ENCODE measurements around the gene KCNAB3.

The KCNAB3 gene

DNA sequence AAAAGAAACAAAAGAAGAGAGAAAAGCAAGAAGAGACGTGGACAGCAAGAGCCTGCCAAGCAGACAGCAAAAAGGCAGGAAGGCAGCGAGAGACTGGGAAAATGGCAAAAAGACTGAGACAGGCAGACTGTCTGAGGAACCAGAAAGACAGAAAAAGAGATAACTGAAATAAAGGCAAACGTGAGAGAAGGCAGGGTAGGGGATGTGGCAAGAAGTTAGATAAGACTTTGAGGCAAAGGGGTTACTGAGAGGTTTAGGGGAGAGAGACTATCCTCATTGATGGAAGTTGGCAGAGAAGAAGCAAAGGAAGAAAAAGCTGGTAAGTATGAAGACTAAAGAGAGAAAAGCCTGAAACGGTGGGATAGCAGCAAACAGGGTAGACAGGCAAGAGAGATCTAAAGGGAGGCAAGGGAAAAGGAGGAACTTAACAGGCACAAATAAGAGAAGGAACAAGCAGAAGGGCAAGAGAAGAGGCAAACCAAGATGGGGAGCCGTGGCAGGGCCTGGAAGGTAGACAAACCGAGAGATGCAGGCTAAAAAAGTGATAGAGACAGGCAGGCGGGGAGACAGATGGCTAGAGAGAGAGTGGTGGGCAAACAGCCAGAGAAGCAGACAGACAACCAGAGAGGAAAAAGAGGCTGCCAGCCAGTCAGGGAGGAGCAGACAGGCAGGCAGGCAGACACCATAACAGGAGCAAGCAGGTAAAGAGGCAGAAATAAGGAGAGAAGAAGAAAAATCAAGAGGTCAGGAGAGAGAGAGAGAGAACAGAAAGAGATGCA is 48.2 kb downstream of the KCNAB3 start:
- no peak for DNase-seq (ENCODE audit: extremely low read depth in 1 of 2, low read depth in 1 of 2)

DNA sequence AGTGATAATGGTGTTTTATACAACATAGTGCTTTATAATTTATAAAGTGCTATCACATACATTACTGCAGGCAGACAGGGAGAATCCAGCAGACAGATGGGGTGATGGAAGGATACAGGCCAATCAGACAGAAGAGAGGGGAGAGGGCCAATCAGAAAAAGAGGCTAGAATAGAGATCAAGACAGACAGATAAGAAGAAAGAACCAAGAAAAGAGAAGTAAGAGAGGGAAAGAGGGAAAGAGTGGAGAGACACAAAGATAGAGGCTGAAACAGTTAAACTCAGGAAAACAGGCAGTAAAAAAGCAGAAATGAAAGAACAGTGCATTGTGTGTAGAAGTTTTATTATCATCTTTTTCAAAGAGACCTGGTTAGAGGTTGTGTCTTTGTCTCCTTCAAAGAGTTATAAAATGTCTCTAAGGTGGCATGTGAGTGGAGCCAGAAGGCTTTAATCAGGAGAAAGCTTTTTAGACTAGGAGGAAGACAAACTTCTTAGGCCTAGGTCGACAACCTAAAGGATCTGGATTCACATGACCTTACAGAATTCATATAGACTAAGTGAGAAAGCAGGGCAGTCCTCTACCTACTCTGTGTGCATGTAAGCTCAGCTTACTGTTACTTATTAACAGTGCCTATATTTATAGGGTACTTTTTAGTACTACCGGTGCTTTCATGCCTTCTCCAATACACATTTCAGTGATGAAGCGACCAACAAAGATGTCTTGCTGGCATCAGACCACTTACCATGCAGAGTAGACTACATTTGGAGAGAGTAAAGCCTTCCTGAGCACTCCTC is 49.4 kb downstream of the KCNAB3 start:
- no peak for DNase-seq (ENCODE audit: extremely low read depth in 1 of 2, low read depth in 1 of 2)

DNA sequence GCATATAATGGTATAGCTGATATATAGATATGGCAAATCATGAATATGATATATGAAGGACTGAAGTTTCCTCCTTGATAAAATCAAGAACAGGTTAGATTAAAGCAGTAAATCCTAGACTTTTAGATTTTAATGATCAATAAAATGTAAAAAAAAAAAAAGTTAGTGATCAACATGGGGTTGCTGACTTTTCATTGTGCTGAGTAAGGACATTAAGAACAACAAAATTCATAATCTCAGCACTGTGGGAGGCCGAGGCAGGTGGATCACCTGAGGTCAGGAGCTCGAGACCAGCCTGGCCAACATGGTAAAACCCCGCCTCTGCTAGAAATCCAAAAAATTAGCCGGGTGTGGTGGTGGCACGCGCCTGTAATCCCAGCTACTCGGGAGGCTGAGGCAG is 51.4 kb downstream of the KCNAB3 start:
- DNase-seq (ENCODE audit: extremely low read depth in 1 of 2, low read depth in 1 of 2): no peak

DNA sequence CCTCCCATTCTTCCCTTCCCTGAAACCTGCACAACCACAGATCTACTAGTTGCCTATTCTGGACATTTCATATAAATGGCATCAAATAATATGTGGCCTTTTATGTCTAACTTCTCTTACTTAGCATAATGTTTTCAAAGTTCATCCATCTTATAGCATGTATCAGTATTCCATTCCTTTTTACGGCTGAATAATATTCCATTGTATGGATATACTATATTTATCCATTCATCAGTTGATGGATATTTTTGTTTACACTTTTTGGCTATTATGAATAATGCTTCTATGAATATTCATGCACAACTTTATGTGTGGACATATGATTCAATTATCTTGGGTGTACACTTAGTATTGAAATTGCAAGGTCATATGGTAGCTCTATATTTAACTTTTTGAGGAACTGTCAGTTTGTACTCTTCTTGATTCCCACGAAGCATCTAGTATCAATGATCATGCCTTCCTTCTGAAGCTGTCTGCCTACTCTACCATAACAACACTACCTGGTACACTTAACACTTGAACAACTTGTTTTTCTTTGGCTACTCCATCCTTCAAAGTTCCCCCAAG is 53.8 kb downstream of the KCNAB3 start:
- DNase-seq (ENCODE audit: extremely low read depth in 1 of 2, low read depth in 1 of 2): no peak

DNA sequence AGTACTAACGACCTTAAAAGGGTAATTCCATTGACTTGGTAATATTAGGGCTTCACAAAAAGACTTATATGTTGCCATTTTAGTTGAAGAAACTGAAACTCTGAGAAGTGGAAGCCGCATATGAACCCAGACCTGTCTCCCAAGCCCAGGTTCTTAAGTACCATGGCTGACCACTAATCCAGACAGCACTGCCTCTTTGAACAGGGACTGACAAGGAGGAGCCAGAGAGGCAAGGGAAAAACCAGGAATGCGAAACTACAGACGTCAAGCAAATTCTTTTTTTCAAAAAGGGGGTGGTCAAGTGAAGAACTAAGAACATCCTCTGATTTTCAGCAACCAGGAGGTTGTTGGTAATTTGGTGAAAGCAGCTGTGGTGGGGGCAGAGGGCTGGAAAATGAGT is 56.6 kb downstream of the KCNAB3 start:
- no peak for DNase-seq (ENCODE audit: extremely low read depth in 1 of 2, low read depth in 1 of 2)
